ENCODE measurements around the gene SLC39A5.
"Not testable (repeated sequence)": the region's sequence is repeated elsewhere in the genome, so short reads cannot be mapped to it uniquely, and the experiment has no call there.

Gene SLC39A5

DNA sequence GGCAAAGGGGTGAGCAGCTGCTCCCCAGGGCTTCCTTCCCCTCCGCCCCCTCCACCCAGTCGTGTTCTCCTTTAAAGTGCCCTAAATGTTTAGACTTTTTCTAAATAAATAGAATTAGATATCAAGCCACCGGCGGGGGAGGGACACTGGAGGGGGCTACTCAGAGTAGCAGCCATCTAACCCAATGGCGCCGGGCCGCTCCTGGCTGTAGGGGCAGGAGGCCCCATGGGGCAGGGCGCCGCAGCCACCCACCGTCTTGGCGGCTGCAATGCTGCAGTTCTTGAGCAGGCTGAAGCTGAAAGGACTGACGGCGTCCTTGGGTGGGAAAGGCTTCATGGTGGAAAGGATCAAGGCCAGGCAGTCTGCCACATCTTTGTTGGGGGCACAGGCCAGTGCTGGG is 13.1 kb downstream of the SLC39A5 start:
- no peak for DNase-seq (ENCODE audit: low read depth in 4 of 4, low spot score in 1 of 4)

- no peak for DNase-seq (ENCODE audit: low read depth in 4 of 4, low spot score in 1 of 4)
These were observed 13.9 kb downstream of the SLC39A5 start for GRCh38 chr12:56243731-56244181.

DNA sequence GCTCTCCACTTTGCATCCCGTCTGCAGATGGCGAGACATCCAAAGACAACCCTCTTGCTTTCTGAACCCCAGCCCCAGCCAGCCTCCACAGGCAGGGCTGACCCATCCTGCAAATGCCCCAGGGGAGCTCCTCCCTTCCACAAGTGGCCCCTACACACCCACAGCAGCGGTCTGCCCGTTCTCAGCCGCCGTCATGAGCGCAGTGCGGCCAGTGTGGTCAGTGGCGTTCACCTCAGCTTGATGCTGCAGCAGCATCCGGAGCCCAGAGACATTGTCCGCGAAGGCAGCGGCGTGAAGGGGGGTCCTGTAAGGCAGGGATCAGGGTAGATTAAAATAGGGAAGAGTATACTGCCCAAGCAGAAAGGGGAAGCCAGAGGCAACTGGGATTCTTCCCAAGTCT is 14.6 kb downstream of the SLC39A5 start:
- DNase-seq (ENCODE audit: low read depth in 4 of 4, low spot score in 1 of 4), result no peak

DNA sequence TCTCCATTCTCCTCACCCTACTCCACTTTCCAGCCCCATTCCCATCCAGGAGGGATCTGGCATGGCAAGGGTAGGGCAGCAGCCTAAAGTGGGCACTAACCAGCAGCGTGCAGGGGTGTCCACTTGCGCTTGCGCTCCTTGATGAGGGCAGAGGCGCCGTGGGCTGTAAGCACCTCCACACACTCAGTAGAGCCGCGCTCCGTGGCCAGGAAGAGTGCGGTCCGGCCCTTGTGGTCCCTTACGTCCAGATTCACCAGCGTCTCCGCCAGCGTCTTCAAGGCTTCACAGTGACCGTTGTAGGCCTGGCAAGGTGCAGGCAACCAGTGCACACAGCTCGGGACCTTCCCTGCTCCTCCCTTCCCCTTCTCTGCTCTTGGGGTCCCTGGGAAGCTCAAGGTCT is 18.1 kb downstream of the SLC39A5 start:
- no peak for DNase-seq (ENCODE audit: low read depth in 4 of 4, low spot score in 1 of 4)

DNA sequence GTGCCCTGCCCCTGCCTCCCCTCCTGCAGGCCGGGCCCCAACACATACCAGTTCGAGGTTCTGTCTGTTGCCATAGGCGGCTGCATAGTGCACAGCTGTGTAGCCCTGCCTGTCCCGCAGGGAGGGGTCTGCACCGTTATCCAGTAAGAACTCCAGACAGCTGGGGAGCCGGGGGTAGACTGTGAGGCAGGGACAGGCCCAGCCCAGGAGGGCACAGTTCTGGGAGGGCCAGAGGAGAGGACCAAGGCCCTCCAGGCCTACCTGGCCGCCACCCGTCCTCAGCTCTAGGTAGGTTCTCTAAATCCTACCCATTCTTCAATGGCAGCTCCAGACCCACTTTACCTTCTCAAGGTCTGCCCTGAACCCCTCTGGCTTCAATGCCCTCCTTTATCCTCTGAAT is 18.9 kb downstream of the SLC39A5 start:
- DNase-seq (ENCODE audit: low read depth in 4 of 4, low spot score in 1 of 4), result no peak

DNA sequence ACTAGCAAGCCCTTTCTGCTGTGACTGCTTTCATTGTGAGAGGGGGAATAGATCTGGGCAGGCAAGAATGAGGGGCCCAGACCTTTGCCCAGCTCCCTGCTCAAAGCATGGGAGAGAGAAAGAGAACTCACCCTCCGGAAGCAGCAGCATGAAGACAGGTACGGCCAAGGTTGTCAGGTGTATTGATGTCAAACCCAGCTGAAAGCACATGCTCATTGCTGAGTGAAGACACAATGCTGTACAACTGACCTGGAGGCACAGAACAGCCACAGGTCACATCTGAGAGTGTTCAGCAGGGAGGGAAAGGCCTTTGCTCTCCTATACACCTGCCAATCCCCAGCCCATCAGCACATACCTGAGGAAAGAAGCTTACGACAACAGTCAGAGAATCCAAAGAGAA is 22.8 kb downstream of the SLC39A5 start:
- DNase-seq (ENCODE audit: low read depth in 4 of 4, low spot score in 1 of 4), result no peak

DNA sequence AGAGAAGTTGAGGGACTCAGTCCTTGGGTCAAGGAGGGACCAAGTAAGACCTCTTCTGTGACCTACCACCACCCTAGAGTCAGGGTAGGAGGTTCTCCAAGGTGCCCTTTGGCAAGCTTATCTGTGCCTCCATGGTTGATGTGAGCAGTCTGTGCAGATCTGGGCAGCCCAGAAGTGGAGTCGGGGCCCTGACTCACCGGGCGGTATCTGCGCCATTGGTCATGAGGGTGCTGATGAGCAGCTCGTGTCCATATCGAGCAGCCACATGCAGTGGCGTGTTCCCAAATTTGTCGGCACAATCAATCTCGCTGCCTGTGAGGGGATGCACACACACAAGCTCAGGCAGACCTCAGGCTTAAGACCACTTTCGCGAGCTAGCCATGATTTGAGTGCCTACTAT is 23.2 kb downstream of the SLC39A5 start:
- no peak for DNase-seq (ENCODE audit: low read depth in 4 of 4, low spot score in 1 of 4)

- no peak for DNase-seq (ENCODE audit: low read depth in 4 of 4, low spot score in 1 of 4)
These were observed 25.8 kb downstream of the SLC39A5 start for GRCh38 chr12:56255671-56256070.

- DNase-seq (ENCODE audit: low read depth in 4 of 4, low spot score in 1 of 4), result no peak
These were observed 26.6 kb downstream of the SLC39A5 start for GRCh38 chr12:56256326-56256960.

DNA sequence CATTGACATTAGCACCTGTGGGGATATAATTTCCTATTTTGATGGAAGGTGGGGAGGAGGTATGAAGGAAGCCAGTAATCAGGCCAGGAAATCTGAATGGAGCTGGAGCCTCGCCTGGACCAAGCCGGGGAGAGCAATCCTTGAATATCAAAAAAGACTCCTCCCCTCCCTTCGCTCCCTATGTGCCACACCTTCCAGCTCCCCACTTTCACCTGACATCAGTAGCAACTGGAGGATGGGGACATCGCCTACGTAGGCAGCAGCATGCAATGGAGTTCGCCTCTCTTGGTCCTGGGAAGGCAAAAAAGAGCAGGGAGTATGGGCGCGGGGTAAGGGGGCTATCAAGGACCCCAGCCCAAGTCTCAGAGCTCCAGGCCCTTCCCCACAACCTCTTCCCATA is 27.2 kb downstream of the SLC39A5 start:
- DNase-seq (ENCODE audit: low read depth in 4 of 4, low spot score in 1 of 4), result no peak

DNA sequence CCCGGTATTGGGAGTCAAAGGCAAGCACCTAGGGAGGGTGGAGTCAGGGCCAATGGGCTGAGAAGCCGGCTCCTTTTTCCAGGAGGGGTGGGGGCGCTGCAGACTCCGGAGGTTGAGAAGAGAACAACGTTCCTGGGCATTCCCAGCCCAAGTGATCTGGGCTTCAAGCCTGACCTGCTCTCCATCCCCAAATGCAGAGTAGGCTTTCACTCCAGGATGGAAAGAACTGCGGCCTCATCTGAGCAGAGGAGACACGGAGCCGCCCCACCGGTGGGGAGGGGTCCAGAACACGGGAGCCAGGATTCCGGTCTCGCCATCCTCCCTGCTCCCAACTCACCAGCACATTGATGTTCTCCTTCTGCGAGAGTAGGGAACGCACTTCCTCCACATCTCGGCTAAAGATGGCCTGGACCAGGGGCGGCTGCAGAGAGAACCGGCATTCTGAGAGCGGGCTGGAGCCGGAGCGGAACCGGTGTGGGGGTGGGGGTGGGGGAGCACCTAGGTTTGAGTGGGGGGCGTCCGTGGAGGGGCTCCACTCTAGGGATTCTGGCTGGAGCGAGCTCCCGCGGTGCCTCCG is 27.7 kb downstream of the SLC39A5 start:
- no peak for DNase-seq (ENCODE audit: low read depth in 4 of 4, low spot score in 1 of 4)

DNA sequence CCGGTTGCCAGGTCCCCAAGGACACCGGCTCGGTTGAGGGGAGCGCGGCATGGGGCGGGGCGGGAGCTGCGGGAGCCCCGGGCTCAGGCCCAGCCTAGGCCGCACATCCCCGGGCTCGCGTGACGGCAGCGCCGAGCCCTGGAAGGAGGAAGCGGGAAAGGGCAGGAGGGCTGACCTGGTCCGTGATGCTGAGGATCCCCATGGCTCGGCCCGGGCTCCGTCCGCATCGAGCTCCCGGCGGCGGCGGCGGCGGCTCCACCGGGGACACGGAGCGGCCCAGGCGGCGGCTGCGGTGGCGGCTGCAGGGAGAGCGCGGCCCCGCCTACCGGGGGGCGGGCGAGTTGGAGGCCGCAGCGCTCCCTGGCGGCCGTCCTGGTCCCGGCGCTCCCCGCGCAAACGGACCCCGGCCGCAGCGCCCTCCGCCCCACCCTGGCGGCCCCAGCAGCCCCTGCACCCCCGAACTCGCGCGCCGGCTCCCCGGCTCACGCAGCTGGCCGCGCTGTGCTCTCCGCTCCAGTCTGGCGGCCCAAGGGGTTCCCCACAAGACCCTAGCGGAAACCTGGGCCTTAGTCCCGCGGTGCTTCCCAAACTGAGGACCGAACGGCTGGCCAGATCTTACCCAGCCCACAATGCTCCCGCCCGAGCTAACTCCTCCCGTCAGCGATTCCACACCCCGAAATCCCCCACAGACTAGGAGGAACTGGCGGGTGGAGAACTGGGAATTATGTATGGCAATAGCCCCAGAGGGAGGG is 28.4 kb downstream of the SLC39A5 start, which contains the start of gene ANKRD52:
Gene ANKRD52, minus strand, starts transcription at position 317 of the 752 bp plus-strand sequence. Its CDS starts 115 bp downstream, at position 202.
- peak; percentile 50 to 73 (median 64) for DNase-seq (ENCODE audit: low read depth in 4 of 4, low spot score in 1 of 4)

- DNase-seq (ENCODE audit: low read depth in 4 of 4, low spot score in 1 of 4), result no peak
These were observed 29.0 kb downstream of the SLC39A5 start for GRCh38 chr12:56258820-56259183.

GRCh38 chr12:56260380-56260779 is 30.5 kb downstream of the SLC39A5 start:
- no peak for DNase-seq (ENCODE audit: low read depth in 4 of 4, low spot score in 1 of 4)

DNA sequence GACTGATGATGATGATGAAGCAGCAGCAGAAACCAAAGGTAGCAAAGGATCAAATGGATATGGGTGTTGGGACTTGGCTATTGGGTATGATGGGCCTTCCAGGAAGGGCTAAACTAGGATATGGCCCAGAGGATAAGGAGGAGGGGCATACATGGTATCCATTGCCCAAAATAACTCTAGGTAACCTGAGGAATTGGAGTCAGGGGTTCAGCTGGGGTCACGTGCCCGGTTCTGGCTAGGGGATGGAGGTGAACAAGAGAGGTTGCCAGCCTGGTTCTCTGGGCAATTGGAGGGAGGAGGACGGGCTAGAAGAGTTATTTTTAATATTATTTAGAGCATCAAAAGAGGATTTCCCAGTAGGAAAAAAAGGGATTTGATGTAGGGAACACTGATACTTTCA is 31.1 kb downstream of the SLC39A5 start:
- DNase-seq (ENCODE audit: low read depth in 4 of 4, low spot score in 1 of 4), result no peak

DNA sequence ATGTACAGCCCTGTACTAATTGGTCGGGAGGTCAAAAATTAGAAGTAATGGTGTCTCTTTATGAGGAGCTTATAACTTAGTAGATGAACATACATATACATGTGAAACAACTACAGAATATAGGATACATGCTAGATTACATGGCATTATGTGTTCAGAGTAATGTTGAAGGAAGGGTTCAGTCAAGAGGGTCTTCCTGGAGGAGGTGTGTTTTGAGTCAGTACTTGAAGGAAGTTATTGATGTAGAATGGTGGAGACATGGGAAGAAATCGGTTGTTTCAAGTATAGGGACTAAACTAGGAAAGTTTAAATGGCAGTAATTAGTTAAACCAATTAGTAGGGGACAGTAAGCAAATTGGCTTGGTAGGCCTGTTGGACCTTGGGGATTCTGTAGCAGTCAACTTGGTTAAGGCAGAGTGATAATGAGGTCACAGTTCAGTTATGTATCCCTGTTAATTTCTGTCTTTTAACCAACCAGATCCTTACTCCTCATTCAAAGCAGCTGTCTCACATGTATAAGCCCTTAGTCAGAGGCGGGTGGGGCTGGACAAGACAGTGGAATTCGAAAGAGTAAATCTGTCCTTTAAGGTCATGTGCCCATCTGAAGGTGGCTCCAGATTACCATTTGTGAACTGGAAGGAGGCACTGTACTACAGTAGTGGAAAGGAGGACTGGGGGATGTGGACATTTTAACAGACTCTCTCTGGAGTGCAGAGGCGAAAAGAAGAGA is 31.8 kb downstream of the SLC39A5 start:
- DNase-seq (ENCODE audit: low read depth in 4 of 4, low spot score in 1 of 4), result no peak

DNA sequence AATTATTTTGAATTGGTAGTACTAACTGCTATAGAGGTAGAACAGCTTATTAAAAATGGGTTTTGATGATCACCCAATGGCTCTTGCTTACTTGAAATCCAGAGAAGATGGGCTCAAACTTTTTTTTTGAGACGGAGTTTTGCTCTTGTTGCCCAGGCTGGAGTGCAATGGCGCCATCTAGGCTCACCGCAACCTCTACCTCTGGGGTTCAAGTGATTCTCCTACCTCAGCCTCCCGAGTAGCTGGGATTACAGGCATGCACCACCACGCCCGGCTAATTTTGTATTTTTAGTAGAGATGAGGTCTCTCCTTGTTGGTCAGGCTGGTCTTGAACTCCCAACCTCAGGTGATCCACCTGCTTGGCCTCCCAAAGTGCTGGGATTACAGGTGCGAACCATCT is 33.1 kb downstream of the SLC39A5 start:
- not testable (repeated sequence) for DNase-seq (ENCODE audit: low read depth in 4 of 4, low spot score in 1 of 4)

- not testable (repeated sequence) for DNase-seq (ENCODE audit: low read depth in 4 of 4, low spot score in 1 of 4)
These were observed 36.3 kb downstream of the SLC39A5 start for GRCh38 chr12:56266068-56266692.

DNA sequence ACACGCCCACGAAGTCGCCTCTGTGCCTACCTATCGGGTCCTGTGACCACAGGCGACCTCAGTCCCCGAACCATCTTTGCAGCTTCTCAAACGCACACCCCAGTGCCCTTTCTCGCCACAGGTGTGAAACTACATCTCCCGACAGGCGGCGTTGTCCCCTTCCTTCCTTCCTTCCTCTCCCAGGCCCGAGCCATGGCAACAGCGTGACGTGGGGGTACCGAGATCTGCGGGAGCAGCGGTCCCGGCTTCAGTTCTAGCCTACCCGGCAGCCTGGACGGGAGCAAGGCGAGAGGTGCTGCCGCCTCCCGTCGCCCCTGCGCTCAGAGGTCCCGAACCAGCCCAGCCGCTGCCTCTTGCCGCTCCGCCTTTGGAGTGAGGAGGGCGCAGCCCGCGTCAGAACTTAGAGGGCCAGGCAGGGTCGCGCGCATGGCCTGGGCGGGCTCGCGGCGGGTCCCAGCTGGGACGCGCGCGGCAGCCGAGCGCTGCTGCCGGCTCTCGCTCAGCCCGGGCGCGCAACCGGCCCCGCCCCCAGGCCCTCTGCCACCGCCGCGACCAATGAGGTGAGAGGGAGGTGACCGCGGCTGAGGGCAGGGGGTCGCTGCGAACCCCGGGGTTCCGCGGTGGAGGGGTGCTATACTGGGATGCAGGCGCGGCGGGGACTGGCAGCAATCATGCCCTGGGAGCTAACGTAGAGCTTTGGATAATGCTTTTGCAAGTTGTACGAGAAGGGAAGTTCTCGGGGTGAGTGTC is 37.0 kb downstream of the SLC39A5 start, which contains the start of gene COQ10A:
Gene COQ10A, plus strand, starts transcription at position 250 of the 750 bp plus-strand sequence. Its CDS starts 177 bp downstream, at position 427.
- peak; percentile 53 to 79 (median 72) for DNase-seq (ENCODE audit: low read depth in 4 of 4, low spot score in 1 of 4)

- no peak for DNase-seq (ENCODE audit: low read depth in 4 of 4, low spot score in 1 of 4)
These were observed 37.7 kb downstream of the SLC39A5 start for GRCh38 chr12:56267443-56268071.
